Measurements from ENCODE around the gene NPM1.
A peak's percentile ranks its signal among the peaks of the same experiment; 100 is the strongest.
"Not testable (repeated sequence)": the region's sequence is repeated elsewhere in the genome, so short reads cannot be mapped to it uniquely, and the experiment has no call there.

Gene NPM1, protein sequence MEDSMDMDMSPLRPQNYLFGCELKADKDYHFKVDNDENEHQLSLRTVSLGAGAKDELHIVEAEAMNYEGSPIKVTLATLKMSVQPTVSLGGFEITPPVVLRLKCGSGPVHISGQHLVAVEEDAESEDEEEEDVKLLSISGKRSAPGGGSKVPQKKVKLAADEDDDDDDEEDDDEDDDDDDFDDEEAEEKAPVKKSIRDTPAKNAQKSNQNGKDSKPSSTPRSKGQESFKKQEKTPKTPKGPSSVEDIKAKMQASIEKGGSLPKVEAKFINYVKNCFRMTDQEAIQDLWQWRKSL

DNA sequence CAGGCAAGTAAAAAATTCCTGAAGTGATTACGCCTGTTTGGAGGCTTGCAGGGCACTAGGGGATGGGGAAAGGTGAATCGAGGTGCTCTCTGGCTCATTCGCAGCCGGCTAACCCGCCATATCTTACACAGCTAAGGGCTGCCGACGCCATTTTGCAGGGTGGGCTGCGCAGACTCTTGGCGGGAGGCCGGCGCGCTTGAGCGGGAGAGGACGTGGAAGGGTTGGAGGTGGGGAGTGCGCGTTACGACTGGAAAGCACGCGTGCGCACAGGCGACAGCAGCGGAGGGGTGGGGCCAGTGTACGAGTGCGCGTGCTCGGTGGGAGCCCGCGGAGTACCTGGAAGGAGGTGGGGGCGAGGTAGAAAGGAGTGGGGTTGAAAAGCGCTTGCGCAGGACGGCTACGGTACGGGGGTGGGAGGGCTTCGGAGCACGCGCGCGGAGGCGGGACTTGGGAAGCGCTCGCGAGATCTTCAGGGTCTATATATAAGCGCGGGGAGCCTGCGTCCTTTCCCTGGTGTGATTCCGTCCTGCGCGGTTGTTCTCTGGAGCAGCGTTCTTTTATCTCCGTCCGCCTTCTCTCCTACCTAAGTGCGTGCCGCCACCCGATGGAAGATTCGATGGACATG is at the start of gene NPM1:
NPM1 (plus strand) TSS at position 505 of the 625 bp plus-strand sequence; CDS start at position 605, 100 bp downstream.
- peak; percentile 96 for DNase-seq (ENCODE audit: low spot score)

DNA sequence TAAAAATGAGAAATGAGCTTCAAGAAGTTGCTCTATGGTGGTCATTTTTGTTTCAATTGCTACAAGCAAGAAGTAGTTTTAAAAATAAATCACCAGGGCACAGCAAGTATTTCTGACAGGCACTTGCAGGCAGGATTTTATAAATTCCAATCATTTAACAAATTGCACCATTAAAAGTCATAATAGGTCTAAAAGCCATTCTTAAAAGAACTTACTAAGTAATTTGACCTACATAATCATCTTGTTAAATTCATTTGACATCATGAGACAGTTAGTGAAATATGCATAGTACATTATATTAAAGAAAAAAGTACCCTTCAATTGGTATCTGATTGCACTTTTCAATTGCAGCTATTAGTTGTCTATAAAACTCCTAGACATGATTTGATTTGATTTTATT is 47.6 kb upstream of the NPM1 start:
- no peak for DNase-seq (ENCODE audit: low spot score)

DNA sequence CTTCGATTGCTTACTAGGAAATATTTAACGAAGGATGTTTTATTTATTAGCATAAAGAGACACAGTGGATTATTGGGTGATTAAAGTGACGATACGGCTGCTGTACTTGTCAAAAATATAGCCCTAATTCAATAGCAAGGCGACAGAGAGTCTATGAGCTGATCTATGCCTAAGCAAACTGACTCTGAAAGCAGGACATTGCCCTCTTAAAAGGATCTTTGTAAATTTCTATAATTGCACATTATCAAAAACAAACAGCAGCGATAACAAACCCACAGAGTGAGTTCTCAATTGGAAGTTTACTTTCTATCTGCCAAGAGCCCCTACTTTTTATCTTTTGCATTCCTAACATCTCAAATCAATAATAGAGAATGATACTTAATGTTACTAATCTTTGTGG is 47.2 kb upstream of the NPM1 start:
- DNase-seq (ENCODE audit: low spot score): no peak

DNA sequence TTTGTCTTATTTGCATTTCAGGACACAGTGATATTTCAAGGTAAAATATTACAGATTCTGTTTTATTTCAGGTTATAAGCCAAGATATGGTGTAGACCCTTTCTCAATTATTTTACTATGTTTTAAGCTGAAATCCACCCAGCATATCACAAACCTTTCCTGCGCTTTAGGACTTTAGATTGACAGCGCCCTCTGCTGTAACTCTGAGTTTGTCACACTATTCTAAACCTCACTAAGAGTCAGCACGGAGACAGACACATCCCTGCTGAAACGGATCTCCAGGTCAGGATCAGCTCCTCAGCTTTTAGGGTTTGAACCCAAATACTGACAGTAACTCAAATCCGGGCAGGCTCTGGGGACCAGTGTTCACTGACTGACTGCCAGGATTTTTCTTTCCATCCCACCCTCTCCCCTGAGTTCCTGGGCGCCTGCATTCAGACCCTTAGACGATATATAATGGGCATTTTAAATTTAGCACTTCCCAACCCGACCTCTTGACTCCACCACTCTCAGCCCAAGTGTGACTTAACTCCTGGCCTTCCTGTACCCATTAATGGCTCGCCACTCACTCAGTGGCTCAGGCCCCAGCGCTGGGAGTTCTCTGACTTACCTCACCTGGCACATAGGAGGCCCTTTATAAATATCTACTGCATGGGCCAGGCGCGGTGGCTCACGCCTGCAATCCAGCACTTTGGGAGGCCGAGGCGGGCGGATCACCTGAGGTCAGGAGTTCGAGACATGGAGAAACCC is 45.1 kb upstream of the NPM1 start:
- peak; percentile 13 for DNase-seq (ENCODE audit: low spot score)

DNA sequence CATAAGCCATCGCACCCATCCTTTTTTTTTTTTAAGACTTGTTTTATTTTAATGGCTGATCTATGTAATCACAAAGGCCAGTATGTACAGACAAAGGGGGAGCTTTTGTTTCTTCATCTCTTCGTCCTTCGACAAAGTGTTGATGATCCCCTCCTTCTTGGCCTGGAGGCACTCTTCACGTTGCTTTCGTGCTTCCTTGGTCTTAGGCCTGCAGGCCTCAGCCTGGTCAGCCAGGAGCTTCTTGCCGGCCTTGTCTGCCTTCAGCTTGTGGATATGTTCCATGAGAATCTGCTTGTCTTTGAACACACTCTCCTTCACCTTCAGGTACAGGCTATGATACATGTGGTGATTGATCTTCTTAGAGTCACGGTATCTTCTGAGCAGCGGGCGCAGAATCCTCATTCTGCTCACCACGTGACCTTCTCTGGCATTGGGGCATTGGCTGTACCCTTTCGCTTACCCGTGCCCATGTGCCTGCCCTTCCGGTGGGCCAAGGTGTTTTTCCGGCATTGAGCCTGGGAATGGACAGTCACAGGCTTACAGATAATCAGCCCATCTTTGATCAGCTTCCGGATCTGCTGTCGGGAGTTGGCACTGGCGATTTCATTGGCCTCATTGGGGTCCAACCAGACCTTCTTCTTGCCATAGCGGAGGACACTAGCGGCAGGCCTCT is 42.6 kb upstream of the NPM1 start:
- DNase-seq (ENCODE audit: low spot score): no peak

DNA sequence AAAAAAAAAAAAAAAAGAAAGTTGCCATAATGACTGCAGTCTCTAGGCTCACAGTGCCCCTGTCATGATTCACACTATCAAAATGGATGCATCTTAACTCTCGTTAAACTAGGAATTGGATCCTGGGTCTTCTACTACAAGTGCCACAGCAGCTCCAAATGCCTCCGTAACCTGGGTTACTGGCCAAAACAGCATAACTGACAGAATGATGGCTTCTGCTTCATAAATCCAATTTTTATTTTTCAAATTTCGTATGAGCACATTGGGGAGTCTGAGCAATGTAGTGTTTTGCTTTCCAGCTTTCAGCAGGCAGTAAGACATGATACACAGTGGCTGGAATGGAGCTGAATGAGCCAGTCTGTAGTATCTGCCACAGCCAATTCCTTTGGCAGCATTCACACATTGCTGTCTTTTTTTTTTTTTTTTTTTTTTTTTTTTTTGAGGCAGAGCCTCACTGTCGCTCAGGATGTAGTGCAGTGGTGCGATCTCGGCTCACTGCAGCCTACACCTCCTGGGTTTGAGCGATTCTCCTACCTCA is 36.0 kb upstream of the NPM1 start:
- DNase-seq (ENCODE audit: low spot score): no peak

DNA sequence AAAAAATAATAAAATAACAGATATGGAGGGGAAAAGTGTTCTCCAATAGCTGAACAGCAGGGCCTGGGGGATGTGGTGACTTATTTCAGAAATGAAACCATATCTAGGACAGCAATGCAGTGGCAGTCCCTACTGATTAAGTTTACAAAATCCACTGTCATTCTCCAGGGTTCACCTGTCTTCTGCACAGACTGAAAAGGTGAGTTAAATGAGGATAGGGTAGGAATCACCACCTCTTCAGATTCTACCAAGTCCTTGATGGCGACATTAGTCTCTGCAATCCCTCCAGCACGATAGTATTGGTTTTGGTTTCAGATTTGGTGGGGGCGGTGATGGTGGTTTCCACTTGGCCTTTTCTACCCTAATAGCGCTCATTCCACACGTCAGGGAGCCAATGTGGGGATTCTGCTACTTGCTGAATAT is 32.3 kb upstream of the NPM1 start:
- DNase-seq (ENCODE audit: low spot score): no peak

DNA sequence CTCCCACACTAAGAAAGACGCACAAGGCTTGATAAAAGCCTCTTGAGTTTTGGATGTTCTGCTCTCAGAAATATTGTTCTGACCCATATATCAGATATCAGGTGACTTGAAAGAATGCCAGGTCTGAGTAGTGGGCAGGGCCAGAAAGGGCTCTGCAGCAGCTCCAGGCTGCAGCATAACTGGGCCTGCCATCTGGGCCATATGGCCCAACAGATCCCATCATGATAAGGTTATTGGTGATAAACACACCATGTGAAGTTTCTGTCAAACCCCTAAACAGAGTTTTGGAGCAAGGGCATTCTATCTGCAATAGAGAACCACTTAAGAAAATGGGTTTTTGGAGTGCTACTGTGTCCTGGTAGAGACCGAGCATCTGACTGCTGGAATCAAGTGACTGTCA is 29.8 kb upstream of the NPM1 start:
- no peak for DNase-seq (ENCODE audit: low spot score)

DNA sequence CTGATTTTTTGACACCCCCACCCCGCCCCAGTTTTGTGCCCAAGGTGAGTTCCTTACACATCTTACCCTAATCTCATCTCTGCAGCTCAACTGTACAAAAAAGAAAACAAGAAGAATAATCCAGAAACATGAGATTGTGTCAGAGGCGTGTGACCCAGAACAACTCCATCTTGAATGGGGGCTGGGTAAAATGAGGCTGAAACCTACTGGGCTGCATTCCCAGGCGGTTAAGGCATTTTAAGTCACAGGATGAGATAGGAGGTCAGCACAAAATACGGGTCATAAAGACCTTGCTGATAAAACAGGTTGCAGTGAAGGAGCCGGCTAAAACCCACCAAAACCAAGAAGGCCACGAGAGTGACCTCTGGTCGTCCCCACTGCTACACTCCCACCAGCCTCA is 26.5 kb upstream of the NPM1 start:
- not testable (repeated sequence) for DNase-seq (ENCODE audit: low spot score)

DNA sequence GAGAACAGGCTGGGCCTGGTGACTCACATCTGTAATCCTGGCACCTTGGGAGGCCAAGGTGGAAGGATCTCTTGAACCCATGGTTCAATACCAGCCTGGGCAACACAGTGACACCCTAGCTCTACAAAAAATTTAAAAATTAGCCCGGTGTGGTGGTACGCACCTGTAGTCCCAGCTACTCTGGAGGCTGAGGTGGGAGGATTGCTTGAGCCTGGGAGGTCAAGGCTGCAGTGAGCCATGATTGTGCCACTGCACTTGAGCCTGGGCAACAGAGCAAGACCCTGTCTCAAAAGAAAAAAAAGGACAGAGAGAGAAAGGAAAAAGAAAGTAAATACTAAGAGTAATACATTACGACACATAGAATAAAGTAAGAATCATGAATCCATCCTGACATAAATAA is 24.4 kb upstream of the NPM1 start:
- DNase-seq (ENCODE audit: low spot score): not testable (repeated sequence)

DNA sequence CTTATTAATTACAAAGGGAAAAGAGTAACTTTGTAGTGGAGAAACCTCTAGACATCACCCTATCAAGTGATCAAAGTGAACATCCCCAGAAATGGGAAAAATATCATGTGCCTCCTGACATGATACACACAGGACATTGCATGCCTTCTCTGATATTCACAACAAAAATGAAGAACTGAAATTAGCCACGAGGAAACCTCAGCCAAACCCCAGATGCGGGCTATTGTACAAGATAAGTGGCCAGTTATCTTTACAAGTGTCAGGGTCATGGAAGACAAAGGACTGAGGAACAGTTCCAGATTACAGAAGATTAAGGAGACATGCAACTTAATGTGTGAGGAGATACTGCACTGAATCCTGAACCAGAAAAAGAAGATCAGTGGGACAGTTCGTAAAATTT is 23.8 kb upstream of the NPM1 start:
- DNase-seq (ENCODE audit: low spot score): no peak

DNA sequence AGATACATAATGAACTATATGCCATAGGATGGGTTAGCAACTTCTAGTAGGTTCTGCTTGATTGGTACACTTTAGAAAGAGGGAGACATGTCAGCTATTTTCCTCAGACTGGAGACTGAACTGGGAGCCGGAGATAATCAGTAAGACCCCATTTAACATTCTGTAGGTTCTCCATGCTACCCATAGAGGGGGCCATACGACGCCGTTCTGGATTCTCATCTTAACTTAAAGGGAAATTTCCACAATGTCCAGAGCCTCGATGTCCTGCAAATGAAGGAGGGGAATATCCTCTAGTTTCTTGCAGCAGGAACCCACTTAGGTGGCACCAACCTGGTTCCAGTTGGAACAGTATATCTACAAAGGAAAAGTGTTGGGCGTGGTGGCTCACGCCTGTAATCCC is 22.3 kb upstream of the NPM1 start:
- DNase-seq (ENCODE audit: low spot score): no peak

DNA sequence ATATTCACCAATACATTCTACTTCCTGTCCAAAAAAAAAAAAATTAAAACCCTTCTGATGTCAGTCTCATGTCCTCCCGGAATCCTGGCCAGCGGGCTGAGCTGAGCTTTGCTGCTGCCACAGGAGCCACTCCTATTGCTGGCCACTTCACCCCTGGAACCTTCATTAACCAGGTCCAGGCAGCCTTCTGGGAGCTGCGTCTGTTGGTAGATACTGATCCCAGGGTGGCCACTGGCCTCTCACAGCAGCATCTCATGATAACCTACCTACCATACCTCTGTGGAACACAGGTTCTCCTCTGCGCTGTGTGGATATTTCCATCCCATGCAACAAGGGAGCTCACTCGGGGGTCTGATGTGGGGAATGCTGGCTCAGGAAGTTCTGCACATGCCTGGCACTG is 21.0 kb upstream of the NPM1 start:
- DNase-seq (ENCODE audit: low spot score): no peak

DNA sequence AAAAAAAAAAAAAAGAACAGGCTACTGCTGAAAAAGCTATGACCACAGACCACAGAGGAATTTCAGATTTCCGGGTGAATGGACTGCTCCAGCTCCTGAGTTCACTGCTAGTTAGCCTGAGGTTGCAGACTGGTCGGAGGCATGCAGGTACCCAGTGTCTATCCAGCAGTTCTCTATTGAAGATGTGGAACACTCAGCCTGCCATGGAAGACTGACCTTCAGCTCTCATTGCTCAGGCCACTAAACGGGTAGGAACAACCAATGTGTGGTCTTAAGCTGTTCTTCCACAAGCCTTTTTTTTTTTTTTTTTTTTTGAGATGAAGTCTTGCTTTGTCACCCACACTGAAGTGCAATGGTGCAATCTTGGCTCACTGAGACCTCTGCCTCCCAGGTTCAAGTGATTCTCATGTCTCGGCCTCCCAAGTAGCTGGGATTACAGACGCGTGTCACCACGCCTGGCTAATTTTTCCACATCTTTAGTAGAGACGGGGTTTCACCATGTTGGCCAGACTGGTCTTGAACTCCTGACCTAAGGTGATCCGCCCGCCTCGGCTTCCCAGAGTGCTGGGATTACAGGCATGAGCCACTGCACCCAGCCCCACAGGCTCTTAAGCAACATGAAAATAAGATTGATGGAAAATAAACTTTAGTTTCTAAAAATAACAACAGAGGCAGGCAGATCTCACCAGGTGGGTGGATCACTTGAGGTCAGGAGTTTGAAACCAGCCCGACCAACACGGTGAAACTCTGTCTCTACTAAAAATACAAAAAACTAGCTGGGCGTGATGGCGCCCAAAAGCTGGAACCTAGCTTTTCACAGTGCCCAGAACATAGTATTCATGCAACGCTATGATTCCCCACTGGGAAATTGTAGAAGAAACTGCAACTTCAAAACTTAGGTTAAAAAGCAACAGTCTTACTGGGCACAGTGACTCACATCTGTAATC is 20.0 kb upstream of the NPM1 start:
- no peak for DNase-seq (ENCODE audit: low spot score)

DNA sequence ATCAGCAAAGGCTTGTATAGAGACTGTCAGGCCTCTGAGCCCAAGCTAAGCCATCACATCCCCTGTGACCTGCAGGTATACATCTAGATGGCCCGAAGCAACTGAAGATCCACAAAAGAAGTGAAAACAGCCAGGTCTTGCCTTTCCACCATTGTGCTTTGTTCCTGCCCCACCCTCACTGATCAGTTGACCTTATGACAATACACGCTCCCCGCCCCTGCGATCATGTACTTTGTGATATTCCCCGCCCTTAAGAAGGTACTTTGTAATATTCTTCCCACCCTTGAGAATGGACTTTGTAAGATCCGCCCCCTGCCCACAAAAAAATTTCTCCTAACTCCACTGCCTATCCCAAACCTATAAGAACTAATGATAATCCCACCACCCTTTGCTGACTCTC is 18.6 kb upstream of the NPM1 start:
- no peak for DNase-seq (ENCODE audit: low spot score)

DNA sequence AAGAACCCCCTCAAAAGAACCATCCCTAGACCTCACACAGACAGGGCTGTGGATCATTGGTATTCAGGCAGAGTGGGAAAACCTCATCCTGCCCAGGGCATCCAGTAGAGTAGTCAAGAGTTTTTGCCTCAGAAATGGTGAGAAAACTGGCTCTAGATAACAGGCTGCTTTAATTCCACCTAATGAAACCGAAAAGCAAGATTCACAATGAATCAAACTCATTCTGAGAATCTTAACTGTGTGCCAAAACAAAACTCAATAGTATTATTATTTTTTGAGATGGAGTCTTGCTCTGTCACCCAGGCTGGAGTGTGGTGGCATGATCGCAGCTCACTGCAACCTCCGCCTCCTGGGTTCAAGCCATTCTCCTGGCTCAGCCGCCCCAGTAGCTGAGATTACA is 17.8 kb upstream of the NPM1 start:
- DNase-seq (ENCODE audit: low spot score): no peak

DNA sequence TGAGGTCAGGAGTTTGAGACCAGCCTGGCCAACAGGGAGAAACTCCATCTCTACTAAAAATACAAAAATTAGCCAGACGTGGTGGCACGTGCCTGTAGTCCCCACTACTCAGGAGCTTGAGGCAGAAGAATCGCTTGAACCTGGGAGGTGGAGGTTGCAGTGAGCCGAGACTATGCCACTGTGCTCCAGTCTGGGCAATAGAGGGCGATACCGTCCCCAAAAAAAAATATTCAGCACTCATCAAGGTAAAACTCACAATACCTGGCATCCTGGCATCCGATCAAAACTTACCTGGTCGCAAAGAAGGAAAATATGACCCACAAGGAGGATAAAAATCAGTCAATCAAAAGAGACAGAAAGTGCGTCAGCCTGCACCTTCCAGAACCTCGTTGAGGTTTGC is 16.8 kb upstream of the NPM1 start:
- DNase-seq (ENCODE audit: low spot score): not testable (repeated sequence)

DNA sequence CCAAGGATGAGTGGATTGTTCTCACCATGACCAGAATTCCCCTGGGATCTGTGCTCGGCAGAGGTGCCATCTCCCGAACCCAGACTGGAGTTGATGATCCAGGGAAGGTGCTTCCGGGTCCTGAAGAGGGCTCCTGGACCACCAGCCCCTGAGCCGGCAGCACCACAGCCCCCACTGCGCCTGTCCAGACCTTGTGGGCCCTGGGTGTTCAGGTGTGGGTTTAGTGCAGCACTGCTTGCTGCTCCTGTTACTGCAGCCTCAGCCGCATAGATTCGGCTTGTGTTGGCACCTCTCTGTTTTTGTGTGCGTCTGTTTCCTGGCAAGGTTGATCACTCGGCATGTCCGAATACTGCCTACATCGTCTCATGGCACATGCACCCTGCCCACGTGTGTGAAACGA is 16.3 kb upstream of the NPM1 start:
- DNase-seq (ENCODE audit: low spot score): no peak

DNA sequence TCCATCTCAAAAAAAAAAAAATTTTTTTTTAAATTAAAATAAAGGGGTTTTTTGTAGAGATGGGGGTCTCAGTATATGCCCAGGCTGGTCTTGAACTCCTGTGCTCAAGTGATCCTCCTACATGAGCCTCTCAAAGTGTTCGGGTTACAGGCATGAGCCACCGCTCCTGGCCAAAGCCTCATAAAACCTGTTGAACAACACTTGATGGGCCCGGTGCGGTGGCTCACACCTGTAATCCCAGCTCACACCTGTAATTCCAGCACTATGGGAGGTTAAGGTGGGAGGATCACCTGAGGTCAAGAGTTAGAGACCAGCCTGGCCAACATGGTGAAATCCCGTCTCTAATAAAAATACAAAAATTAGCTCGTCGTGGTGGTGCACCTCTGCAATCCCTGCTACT is 7.7 kb upstream of the NPM1 start:
- no peak for DNase-seq (ENCODE audit: low spot score)

DNA sequence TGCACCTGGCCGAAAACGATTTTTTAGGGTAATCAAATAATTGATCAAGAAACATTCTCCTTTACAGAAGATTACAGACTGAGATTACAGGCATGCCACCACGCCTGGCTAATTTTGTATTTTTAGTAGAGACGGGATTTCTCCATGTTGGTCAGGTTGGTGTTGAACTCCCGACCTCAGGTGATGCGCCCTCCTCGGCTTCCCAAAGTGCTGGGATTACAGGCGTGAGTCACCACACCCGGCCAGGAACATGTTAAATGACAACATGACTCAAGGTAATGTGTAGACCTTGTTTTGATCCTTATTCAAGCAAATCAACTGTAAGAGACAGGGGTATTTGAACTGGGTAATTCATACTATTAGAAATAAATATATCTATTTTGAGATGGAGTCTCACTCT is 3.2 kb upstream of the NPM1 start:
- DNase-seq (ENCODE audit: low spot score): not testable (repeated sequence)

DNA sequence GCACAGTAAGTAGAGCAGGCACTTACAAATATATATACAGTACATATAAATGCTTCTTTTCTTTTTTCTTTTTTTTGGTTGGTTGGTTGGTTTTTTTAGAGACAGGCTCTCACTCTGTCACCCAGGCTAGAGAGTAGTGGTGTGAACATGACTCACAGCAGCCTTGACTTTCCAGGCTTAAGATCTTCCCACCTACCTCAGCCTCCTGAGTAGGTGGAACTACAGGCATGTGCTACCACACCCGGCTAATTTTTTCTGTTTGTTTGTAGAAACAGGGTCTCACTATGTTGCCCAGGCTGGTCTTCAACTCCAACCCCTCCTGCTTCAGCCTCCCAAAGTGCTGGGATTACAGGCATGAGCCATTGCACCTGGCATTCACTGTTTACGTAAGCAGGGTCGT is 2.6 kb upstream of the NPM1 start:
- not testable (repeated sequence) for DNase-seq (ENCODE audit: low spot score)

Measured in putamen (tissue), 1 donor.